GM19238 (cell line): ENCODE data around the gene PRF1.
"Not testable (repeated sequence)": the region's sequence is repeated elsewhere in the genome, so short reads cannot be mapped to it uniquely, and the experiment has no call there.

Source experiments
- DNase-seq: peaks from one replicate; pipeline ENCODE4 v3.0.0; 2011; ENCODE audit warnings: low spot score; ENCODE audit not compliant: insufficient read length

Gene PRF1

DNA sequence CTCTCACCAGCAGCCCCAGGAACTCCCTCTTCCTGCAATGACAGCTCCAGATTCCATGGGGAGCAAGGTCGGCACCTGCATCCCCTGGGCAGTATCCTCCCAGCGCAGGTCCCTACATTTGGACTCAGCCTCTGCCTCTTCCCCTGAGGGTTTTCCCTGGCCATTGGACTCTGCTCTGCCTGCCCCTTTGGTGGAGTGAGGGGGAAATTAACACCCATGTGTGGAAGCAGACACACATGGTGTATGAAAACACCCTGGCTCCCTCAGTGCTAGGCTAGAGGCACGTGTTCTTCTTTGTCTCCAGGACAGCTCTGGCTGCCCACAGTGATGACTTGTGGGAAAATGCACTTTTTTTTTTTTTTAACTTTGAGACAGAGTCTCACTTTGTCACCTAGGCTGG is 8.4 kb downstream of the PRF1 start:
- no peak for DNase-seq

DNA sequence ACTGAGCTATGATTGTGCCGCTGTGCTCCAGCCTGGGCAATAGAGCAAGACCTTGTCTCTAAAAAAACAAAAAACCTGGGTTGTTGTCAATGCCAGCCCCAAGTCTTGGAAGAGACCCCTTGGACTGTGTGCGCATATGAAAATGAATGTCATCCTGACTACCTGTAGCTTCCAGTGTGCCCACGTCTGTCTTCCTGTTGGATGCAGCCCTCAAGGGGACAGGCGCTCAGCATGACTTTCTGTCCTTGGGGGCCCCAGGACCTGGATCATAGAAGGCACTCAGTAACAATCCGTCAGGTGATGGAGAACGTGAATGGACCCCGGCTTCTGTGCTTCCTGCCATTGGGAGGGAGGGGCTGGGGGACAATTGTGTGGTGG is 9.0 kb downstream of the PRF1 start:
- DNase-seq, result no peak

DNA sequence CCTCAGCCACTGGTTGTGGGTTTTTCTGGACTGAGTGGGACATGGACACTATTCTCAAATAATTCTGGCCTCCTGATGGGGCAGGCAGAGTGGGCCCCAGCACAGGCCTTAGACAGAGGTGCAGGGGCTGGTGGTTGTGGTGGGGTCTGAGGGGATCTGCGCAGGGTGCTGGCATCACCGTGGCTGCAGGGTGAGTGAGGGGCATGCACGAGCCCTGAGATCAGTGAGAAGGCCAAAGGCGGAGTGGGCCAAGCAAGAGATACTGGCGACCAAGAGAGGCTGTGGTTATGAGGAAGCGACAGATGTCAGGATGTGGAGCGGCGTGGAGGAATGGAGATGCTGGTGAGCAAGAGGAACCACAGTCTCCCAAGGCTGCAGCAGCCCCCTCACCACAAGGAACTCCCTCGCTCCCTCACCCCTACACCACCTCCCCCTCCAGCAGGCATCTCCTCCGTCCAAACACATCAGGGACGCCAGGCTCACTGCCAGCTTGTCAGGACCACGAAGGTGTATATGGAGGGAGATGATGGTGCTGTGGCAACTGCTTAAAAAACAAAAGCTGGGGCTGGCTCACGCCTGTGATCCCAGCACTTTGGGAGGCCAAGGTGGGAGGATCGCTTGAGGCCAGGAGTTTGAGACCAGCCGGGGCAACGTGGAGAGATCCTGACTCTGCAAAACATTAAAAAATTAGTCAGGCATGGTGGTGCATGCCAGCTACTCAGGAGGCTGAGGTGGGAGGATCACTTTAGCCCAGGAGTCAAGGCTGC is 9.6 kb downstream of the PRF1 start:
- no peak for DNase-seq

DNA sequence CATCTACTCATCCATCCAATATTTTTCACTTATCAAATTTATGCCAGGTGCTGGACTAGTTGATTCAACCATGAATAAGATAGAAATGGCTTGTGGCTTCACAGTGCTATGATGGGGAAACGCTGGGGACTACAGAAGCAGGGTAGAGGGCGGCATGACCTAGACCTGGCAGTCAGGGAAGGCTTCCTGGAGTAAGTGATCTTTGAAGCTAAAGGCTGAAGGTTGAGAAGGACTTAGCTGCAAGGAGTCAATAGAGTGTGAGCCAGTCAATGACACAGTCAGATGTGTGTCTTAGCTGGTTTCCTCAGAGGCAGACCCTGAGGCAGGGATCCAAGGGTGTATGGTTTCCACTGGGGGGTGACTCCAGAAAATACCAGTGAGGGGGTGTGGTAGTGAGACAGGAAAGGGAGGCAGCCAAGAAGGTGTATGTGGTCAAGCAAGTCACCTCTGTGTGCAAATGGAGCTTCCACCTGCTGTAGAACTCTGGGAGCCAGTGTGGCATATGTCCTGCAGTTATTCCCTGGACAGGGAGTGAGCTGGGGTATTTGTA is 10.3 kb downstream of the PRF1 start:
- DNase-seq, result no peak

DNA sequence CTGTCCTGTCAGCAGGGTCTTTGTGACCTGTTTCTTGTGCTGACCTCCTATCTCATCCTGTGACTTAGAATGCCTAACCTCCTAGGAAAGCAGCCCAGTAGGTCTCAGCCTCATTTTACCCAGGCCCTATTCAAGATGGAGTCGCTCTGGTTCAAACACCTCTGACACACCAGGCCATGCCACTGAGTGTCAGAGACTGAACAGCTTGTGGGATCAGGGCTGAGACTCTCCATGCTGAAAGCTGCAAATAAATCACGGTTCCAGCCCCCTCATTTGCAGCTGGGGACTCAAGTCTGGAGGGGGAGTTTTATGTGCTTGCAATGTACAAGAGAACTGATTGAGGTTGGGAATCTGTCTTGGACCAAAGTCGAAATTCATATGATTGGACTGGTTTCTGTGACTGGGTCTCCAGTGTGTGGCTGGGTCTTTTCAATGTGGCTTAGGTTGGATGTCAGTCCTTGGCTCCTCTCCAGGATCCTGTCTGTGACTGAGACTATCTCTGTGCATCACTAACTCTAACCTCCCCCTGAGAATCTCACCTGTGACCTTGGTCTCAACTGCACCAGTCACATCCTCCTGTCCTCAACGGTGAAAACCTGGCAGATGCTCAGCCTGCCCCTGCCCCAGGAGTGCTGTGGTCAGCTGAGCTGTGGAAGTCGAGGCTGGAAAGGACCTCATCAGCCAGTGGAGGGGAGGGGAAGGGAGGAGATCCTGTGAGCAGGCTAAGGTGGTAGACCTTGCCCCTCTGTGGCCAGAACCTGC is 11.7 kb downstream of the PRF1 start:
- no peak for DNase-seq

DNA sequence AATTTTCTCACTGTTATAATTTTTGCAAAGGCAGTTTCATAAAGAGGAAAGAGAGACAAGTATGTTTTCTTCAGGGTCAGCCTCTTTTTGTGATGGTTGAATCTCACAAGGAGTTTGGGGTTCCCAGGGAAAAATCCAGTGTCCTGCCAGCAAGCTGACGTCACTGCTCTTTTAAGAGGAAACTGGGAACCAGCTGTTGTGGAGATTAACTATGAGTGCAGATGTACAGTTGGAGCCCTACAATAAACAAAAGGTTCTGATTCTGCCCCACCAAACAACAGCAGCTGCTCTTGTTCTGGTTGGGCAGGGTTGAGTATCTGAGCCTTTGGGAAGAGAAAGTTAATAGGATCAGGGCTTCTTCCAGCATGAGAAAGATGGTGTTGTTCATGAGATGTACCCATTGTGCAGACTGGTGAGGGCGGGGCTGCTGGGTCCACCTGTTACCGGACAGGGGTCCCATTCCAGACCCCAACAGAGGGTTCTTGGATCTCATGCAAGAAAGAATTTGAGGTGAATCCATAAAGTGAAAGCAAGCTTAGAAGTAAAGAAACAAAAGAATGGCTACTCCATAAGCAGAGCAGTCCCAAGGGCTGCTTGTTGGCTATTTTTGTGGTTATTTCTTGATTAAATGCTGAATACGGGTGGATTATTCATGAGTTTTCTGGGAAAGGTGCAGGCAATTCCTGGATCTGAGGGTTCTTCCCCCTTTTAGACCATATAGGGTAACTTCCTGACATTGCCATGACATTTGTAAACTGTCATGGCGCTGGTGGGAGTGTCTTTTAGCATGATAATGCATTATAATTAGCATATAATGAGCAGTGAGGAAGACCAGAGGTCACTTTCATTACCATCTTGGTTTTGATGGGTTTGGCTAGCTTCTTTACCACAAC is 12.5 kb downstream of the PRF1 start:
- DNase-seq, result no peak

DNA sequence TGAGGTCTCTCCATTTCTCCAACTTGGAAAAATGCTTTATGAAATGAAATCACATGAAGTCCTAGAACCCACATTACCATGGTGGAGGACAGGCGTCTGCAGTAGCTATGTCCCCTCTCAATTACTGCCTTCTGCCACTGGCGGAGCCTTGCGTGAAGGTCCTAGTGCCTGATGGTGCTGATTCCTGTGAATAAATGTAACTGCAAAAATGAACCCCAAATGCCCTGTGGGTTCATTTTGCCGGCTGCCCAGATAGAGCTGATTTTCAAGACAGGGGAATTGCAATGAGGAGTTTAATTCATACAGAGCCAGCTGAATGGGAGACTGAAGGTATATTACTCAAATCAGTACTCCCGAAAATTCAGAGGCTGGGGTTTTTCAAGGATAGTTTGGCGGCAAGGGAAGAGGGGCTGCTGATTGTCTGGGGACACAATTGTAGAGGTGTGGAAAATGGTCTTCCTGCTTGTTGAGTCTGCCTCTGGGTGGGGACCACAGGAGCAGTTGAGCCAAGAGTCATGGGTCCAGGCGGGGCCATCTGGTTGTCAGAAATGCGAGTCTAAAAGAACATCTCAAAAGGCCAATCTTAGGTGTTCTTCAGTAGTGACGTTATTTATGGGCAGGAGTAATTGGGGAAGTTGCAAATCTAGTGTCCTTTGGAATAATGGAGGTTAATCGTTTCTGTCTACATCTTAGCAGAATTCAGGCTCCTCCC is 13.5 kb downstream of the PRF1 start:
- no peak for DNase-seq

DNA sequence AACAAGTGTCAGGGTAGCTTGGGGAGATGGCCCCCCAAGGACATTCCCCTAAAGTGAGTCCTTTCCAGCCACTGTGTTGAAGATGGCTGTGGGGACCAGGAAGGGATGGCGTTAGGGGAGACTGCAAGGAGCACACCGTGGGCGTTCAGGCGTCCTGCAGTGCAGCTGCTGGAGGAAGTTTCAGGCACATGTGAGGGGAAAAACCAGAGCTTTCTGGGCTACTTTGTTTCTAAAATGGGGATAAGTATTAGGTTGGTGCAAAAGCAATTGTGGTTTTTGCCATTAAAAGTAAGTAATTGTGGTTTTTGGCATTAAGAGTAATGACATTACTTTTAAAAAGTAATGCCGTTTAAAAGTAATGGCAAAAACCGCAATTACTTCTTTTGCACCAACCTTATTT is 14.3 kb downstream of the PRF1 start:
- no peak for DNase-seq

DNA sequence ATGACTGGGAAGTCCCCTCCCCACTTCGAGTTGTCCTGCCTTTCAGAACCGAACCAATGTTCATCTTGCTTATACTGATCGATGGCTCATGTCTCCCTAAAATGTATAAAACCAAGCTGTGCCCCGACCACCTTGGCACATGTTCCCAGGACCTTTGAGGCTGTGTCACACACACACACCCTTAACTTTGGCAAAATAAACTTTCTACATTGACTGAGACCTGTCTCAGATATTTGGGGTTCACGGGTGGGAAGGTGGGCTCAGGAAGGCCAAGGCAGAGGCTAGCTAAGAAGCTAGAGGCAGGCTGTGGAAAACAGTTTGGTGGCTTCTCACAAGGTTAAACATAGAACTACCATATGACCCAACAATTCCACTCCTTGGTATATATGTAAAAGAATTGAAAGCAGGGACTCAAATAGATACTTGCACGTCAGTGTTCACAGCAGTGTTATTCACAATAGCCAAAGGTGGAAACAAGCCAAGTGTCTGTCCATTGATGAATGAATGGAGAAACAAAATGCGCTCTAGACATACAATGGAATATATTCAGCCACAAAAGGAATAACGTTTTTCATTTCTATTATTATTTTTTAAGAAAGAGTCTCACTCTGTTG is 15.4 kb downstream of the PRF1 start:
- DNase-seq, result no peak

DNA sequence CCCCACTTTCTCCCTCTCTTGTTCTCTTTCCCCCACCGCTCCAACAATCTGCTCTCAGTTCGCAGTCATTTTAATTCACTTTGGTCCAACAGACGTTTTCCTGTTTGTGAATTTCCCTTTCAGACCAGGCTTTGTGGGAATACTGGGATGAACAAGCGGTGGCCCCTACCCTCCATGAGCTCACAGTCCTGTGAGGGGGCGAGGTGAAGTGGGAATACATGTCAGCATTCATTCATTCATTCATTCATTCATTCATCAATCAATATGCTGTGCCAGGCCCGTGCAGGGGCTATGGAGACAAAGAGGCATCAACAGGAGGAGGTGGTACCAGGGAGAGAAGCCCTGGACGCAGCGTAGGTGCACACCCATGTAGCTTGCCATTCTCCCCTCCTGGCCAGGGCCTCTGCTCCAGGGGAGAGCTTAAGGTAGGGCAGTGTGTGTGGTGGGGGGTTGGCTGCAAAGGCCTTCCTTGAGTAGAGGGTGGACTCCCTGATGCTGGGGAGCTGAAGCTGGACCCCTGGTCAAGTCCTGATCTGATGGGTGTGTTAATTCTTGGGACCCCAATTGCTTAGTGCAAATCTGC is 16.1 kb downstream of the PRF1 start:
- DNase-seq, result no peak

DNA sequence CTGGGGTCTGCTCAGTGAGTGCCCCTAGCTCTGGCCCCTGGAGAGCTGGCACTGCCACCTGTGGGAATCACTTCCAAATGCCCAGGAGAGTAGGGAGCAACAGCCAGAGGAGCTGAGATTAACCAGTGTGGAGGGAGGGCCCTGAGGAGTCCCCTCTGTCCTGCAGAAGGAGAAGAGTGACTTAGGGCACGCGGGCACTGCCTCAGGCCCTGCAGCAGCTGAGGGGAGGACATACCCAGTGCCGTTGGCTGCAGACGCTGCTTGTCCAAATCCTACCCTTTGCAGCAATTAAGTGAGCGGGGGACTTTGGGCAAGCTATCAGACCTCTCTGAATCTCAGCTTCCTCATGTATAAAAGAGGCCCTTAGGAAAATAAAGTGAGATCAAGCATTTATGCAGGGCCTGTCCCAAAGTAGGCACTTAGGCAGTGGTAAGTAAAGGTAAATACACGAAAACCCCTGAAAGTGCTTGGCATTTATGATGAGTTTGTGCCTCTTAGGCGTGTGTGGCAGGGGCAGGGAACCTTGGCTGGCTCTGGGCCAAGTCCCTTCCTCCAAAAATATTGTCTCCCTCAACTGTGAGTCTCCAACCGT is 16.9 kb downstream of the PRF1 start:
- DNase-seq, result no peak

DNA sequence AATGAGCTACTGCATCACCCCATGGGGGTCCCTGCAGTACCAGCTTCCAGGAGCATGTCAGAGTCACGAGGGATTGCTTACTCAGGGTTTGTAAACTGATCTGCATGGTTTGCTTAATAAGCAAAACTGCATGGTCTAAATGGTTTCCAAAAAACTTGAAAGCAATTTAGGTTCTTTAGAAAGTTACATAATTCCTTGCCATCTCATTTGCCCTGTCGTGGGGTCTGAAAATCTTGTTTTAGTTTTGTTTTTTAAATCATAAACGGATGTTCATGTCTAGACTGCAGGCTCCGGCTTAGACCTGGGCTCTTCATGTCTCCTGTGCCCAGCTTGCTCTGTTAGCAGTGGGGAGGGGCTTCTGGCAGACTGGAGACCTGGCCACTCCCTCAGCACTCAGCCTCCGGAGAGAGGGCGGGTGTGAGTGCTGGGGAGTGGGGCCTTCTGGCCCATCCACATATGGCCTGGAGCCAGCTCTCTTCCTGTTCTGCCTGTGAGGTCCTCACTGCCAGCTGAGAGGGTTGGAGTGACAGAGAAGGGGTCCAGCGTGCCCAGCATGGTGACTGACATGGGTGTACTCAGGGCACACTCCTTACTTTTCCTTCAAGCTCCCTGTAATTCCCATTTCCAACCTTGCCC is 17.5 kb downstream of the PRF1 start:
- DNase-seq, result no peak

DNA sequence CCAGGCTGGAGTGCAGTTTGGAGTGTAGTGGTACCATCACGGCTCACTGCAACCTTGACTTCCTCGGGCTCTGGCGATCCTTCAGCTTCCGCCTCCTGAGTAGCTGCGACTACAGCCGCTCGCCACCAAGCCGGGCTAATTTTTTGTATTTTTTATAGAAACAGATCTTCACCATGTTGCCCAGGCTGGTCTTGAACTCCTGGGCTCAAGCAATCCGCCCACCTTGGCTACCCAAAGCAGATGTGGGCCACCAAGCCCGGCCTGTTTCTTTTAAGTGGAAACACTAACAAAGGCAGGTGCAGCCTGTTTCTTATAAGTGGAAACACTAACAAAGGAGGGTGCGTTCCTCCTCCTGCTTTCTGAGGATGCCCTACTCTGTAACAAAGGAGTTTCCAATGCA is 18.2 kb downstream of the PRF1 start:
- no peak for DNase-seq

DNA sequence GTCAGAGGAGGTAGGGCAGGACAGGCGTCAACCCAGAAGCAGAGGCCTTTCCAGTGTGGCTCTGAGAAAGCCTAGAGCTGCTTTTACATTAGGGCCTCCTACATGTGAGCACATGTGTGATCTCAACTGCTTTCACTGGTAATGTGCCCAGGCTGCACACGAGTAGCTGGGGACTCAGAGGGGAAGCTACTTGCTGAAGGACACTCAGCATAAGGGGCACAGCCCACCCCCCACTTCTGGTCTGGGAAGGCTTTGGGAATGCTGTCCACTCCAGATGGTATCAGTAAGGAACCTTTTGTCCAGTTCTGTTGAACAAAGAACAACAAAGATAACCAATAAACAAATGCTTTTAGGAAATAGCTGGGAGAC is 18.9 kb downstream of the PRF1 start:
- no peak for DNase-seq

DNA sequence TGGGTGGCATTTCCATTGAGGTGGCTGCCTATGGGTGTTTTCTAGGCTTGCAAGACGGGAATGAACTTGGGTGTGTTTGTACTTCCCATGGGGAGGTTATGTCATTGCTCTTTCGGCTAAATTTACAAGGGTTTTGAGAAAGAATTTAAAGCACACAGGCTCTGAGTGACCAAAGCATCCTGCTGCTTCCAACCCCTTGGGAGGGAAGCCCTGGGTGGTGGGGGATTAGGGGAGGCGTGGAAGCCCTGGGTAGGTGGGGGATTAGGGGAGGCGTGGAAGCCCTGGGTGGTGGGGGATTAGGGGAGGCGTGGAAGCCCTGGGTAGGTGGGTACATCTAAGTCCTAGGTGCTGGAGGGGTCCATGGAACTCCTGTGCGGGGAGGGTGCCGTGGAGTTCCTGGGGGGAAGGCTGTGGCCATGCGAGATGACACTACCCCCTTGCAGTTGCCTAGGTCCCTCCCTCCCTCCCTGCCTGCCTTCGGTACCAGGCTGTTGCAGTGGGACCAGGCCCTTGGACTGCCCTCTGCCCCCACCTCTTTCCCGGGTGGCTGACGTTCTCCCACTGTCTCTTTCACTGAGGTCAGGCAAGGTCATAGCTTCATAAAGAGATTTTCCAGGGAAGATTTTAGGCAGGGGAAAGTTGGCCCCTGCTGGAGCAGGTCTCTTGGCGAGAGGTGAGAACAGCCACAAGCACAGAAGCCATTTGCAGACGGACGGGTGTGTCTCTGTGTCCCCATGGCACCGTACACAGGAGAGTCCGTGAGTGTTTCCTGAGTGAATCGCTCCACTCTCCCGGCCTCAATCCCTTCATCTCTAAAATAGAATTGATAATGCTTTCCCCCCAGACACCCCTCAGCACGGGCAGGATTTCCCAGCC is 19.5 kb downstream of the PRF1 start:
- no peak for DNase-seq

DNA sequence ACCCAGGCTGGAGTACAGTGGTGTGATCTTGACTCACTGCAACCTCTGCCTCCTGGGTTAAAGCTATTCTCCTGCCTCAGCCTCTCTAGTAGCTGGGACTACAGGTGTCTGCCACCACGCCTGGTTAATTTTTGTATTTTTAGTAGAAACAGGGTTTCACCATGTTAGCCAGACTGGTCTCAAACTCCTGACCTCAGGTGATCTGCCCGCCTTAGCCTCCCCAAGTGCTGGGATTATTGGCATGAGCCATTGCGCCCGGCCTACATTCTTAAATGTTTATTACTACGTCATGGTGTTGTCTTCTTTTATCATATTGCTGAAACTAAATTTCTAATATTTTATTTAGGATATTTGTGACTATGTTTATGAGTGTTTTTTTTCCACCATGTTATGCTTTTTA is 21.4 kb downstream of the PRF1 start:
- DNase-seq, result not testable (repeated sequence)

DNA sequence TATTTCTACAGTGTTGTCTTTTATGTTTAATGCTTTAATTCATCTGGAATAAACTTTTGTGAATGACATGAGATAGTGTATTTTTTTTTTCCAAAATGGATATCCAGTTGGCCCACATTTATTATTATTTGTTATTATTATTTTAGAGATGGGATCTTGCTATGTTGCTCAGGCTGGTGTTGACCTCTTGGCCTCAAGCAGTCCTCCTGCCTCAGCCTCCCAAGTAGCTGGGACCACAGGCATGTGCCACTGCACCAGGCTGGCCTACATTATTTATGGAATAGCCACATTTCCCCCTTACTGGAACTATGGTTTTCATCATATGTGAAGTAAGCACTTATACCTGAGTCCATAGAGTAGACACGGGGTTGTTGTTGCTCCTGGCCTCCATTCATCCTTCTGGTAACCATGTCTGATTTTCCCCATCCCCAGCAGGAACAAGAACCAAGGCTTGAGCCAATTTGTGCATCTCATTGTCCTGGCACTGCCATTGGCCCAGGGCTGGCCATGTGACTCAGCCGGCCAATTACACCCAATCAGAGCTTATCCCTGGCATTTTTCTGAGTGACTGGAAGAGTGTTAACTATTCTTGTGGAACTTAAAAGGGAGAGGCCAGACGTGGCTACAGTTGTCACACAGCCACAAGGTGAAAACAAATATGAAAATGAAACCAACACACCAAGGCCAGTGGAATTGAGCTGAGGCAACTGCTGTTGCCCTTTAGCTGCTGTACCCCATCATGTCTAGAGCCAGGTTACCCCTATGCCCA is 23.1 kb downstream of the PRF1 start:
- DNase-seq, result peak; percentile 34
